NB4 (cell line): ENCODE data around the gene FSTL4.

Experiments used
- CTCF ChIP-seq: IDR thresholded peaks from one replicate; pipeline ENCODE4 v1.5.1; 2012; ENCODE audit warnings: low read depth, low read length
- MAX ChIP-seq: IDR thresholded peaks from 2 replicates; pipeline ENCODE4 v1.6.1; 2011; ENCODE audit warnings: low read depth, low read length
- MYC ChIP-seq: IDR thresholded peaks from 2 replicates; pipeline ENCODE4 v1.6.1; 2011; ENCODE audit warnings: low read depth, low read length
- POLR2A ChIP-seq: IDR thresholded peaks from 2 replicates; pipeline ENCODE4 v1.6.1; 2011; ENCODE audit warnings: mild to moderate bottlenecking; ENCODE audit not compliant: insufficient read length; ENCODE audit errors: extremely low read depth

GRCh38 chr5:133253671-133254070, 358.7 kb downstream of the FSTL4 start:
- TF ChIP-seq CTCF (no peak), MAX (no peak), POLR2A (no peak), MYC (no peak)
